ENCODE data around the gene CEP164. TPM values are rescaled to one million over a fixed set of nuclear protein-coding genes. Genes with fewer than 3 reads are reported as not detected.

CEP164 gene
- total and polyA plus RNA-seq, 2 of the 8 experiments (the other 6 are each of a cell fraction or from before 2014, with no cell fraction given), result 8.4 to 20.8 TPM

DNA sequence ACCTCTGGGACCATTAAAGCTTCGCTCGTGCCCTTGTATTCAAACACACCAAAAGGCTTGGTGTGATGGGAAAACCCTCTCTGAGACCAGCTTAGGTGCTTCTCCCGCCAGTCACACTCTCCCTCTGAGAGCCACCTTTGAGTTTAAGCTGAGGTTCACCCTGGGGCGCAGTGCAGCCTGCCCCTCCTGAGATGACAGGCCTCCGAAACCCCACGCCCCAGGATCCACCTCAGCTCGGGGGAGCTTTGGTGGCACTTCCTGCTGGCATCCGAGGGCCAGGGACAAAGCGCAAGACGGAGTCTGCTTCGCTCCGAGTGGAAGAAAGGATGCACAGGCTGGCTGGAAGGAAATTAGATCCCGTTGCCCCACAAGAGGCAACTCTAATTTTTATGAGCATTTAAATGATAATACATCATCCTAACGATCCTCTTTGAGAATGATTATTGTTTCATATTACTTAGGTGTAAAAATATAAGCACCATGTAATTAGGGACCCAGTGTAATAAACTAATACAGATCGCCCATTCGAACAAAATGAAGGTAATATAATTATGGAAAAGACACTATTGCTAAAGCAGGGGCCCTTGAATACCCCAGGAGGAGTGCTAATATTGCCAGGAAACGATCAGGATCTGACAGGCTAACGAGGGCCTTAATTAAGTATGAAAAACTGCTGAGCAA lies 134.7 kb downstream of the CEP164 start:
- no peaks in the 10 kb centered on the region for H3K4me1 ChIP-seq (replicated peaks in 1 of 4; ENCODE audit: control insufficient read depth in 3 of 4, insufficient read depth in 4 of 4, low read length in 3 of 4)
- no peaks in the 10 kb centered on the region for H4K20me1 ChIP-seq (replicated peaks in 1 of 2; ENCODE audit: control insufficient read depth in 1 of 2, insufficient read depth in 2 of 2, low read length in 2 of 2)
- no peak overlapping the region for H4K5ac ChIP-seq (ENCODE audit: insufficient read length, low read depth, low read length)
- H3K36me3 ChIP-seq (ENCODE audit: control insufficient read depth in 2 of 4, insufficient read depth in 4 of 4, low read length in 3 of 4), result no peaks in the 10 kb centered on the region
- H3K4ac ChIP-seq (replicated peaks; ENCODE audit: insufficient read length, low read depth, low read length), result no peak overlapping the region
- no peak overlapping the region for H3K27ac ChIP-seq (ENCODE audit: low read depth, low read length)
- no peaks in the 10 kb centered on the region for H3K79me1 ChIP-seq (ENCODE audit: low read depth, low read length)
- H2AK5ac ChIP-seq (ENCODE audit: low read depth, low read length), result no peak overlapping the region
- CTCF ChIA-PET (ENCODE audit: partially characterized antibody), result interaction anchor here (1.7 kb wide), 1 partner anchor 18 kb away, joined by 11 read pairs; no protein-coding TSS in a partner anchor
- no peaks in the 10 kb centered on the region for H3K23me2 ChIP-seq (ENCODE audit: low read depth, low read length)
- no peak overlapping the region for H3K9ac ChIP-seq (replicated peaks in 1 of 4; ENCODE audit: extremely low read depth in 1 of 4, low read depth in 3 of 4, low read length in 3 of 4)
- DNase-seq (ENCODE audit: low read depth in 1 of 2, low spot score in 2 of 2), result no peak
- no peak for TF ChIP-seq KDM4A (IDR thresholded peaks at IDR 0.05; ENCODE audit: low read depth, low read length, severe bottlenecking)
- no peak for TF ChIP-seq NRF1 (IDR thresholded peaks at IDR 0.05; ENCODE audit: low read depth, low read length)
- no peak for TF ChIP-seq BRCA1 (IDR thresholded peaks at IDR 0.05; ENCODE audit: low read depth, low read length)
- H2BK15ac ChIP-seq (ENCODE audit: low read length), result no peak overlapping the region
- no peak overlapping the region for H2BK120ac ChIP-seq (replicated peaks; ENCODE audit: low read depth, low read length)
- no peak overlapping the region for H3K56ac ChIP-seq (replicated peaks; ENCODE audit: insufficient read length, low read depth, low read length)
- H4K8ac ChIP-seq (ENCODE audit: extremely low read depth, insufficient read depth, low read length), result no peak overlapping the region
- no peak for FAIRE-seq
- H2BK20ac ChIP-seq (ENCODE audit: low read length), result no peak overlapping the region
- no peak overlapping the region for H3K23ac ChIP-seq (ENCODE audit: insufficient read length)
- no peaks in the 10 kb centered on the region for H3K9me3 ChIP-seq (ENCODE audit: insufficient read depth in 2 of 2, low read depth in 1 of 2, low read length in 1 of 2)
- H3K27me3 ChIP-seq (replicated peaks in 1 of 4; ENCODE audit: control insufficient read depth in 3 of 4, extremely low read depth in 1 of 4, insufficient read depth in 3 of 4, low read length in 3 of 4), result no peaks in the 10 kb centered on the region
- H3K4me2 ChIP-seq (ENCODE audit: insufficient read depth in 1 of 2, low read depth in 2 of 2, low read length in 2 of 2), result no peak overlapping the region
- H4K91ac ChIP-seq (replicated peaks; ENCODE audit: insufficient read length, low read length), result no peak overlapping the region
- POLR2A ChIA-PET (ENCODE audit: partially characterized antibody), result interaction anchor here (0.6 kb wide), 1 partner anchor 50 kb away, joined by 3 read pairs; no protein-coding TSS in a partner anchor
- 90% methylated on average over 18 of the region's 18 CpGs; no CpG with 5 or more reads in 1 of the 2 experiments for WGBS, 2 experiments (ENCODE audit: extremely low coverage in 1 of 2, insufficient coverage in 1 of 2, insufficient read length in 1 of 2, insufficient replicate concordance in 2 of 2, low coverage in 1 of 2, low lambda C conversion rate in 2 of 2, missing lambda C conversion rate in 1 of 2)
- no peaks in the 10 kb centered on the region for H3K79me2 ChIP-seq (ENCODE audit: control insufficient read depth in 1 of 2, insufficient read depth in 2 of 2, low read length in 2 of 2)
- H2BK5ac ChIP-seq (ENCODE audit: low read depth, low read length), result no peak overlapping the region
- no peak overlapping the region for H2AFZ ChIP-seq (ENCODE audit: low read length)
- H2BK12ac ChIP-seq (ENCODE audit: low read depth, low read length), result no peak overlapping the region
- H3K18ac ChIP-seq (ENCODE audit: extremely low read depth, low read length), result no peak overlapping the region
- H3K14ac ChIP-seq (ENCODE audit: insufficient read length), result no peak overlapping the region
- no peak overlapping the region for H3K4me3 ChIP-seq (ENCODE audit: extremely low read depth in 1 of 4, insufficient read depth in 2 of 4, low read depth in 3 of 4, low read length in 4 of 4)
